ENCODE results near the gene AMD1. TPM values are rescaled to one million over a fixed set of nuclear protein-coding genes. Genes with fewer than 3 reads are reported as not detected.
A peak's percentile ranks its signal among the peaks of the same experiment; 100 is the strongest.

Gene AMD1
- polyA plus RNA-seq, 10 donors: 40.3 to 60.2 (median 46.8) TPM

- DNase-seq: no peak
Observed at GRCh38 chr6:110933912-110934311, 59.3 kb downstream of the AMD1 start.

- no peak for DNase-seq
Observed at GRCh38 chr6:110934381-110934898, 59.9 kb downstream of the AMD1 start.

- no peak for DNase-seq
Observed at GRCh38 chr6:110935171-110935570, 60.6 kb downstream of the AMD1 start.

GRCh38 chr6:110938171-110938570 lies 63.6 kb downstream of the AMD1 start:
- DNase-seq: no peak

GRCh38 chr6:110939429-110940200 lies 65.0 kb downstream of the AMD1 start:
- no peak for DNase-seq

- peak in 1 of 3 donors; percentile 55 for DNase-seq
Observed at GRCh38 chr6:110944681-110945151, 70.1 kb downstream of the AMD1 start.

Other genes with a start within 250 kb of the AMD1 start
- 10 to 100 TPM; 12.7 to 22.4 (median 16.0) TPM for gene CDK19, start 59.3 kb upstream of the AMD1 start, polyA plus RNA-seq (ENCODE audit: insufficient read length in 10 of 10)
- 10 to 100 TPM; 70.9 to 88.3 (median 78.0) TPM for gene GTF3C6, start 83.9 kb downstream of the AMD1 start, polyA plus RNA-seq (ENCODE audit: insufficient read length in 10 of 10)
- 10 to 100 TPM; 25.4 to 35.2 (median 31.3) TPM for gene RPF2, start 107.3 kb downstream of the AMD1 start, polyA plus RNA-seq (ENCODE audit: insufficient read length in 10 of 10)
- 1 to 10 TPM; 2.1 to 8.1 (median 3.5) TPM for gene SLC16A10, start 212.7 kb downstream of the AMD1 start, polyA plus RNA-seq (ENCODE audit: insufficient read length in 10 of 10)